Measurements from ENCODE around the gene IER5L.

Gene IER5L

GRCh38 chr9:129160712-129161533, 17.1 kb downstream of the IER5L start:
- DNase-seq (ENCODE audit: low spot score): no peak

- DNase-seq (ENCODE audit: low spot score): no peak
These were observed 21.9 kb downstream of the IER5L start for GRCh38 chr9:129156163-129156562.

DNA sequence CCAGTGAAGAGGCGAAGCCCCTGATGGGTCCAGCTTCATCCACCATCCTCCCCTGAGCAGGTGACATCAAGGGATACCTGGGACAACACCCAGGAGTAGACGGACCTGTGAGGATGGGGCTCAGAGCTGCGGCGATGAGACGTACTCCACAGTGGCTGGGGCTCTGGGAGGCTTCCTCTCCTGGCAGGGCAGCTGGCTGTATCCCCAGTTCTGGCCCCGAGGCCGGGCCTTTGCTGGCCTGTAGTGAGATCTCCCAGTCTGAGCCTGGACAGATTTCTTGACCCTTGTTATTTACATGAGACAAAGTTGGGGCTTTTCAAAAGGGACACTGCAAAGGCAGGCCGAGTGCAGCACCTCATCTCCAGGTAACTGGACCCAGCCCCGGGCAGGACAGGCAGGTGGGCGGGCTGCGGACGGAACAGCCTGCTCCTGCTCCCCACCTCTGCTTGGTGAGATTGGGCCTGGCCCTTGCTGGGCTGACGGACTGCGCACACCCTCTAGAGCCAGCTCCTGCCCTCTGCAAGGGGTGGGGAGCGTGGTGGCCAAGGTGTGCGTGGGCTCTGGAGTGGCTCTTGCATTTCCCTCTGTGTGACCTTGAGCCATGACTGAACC, 23.1 kb downstream of the IER5L start:
- no peak for DNase-seq (ENCODE audit: low spot score)

GRCh38 chr9:129151469-129151868, 26.6 kb downstream of the IER5L start:
- no peak for DNase-seq (ENCODE audit: low spot score)

DNA sequence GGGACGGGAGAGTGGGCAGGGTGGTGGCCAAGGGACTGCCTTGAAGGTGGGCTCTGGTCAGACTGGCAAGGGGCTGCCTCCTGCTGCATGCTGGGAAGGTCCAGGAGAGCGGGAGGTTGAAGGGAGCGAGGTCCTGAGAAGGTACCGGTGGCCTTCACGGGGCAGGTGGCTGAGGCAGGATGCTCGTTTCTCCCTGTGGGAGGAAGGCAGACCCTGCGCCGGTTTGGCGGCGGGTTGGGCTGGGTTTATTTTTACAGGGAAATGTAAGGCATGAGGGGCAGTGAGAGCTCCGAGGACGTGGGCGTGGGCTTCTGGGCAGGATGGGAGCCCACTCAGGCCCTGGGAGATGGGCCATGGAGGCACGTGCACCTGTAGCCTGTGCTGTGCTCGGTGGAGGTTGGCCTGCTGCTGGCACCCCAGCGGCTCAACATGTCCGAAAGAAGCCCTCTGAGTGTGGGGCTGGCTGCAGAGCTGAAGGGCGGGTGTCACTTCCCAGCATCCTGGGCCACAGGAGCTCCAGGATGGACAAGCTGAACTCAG, 27.3 kb downstream of the IER5L start:
- no peak for DNase-seq (ENCODE audit: low spot score)

DNA sequence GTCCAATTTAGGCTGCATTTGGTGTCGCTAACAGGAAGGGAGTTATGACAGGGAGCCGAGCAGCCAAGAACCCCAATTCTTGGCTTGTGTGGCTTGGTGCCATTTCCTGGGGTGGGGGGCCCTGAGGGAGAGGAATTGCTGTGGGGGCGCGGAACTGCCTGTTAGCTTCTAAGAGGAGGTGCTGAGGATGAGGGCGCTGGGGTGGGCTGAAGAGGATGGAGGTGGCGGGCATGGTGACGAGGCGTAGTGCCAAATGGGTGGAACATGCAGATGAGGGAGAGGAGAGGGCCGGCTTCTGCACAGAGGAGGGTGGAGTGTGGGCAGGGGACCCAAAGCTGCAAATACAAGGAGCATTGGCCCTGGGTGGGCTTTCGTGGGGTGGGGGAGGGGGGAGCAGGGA, 27.9 kb downstream of the IER5L start:
- no peak for DNase-seq (ENCODE audit: low spot score)

DNA sequence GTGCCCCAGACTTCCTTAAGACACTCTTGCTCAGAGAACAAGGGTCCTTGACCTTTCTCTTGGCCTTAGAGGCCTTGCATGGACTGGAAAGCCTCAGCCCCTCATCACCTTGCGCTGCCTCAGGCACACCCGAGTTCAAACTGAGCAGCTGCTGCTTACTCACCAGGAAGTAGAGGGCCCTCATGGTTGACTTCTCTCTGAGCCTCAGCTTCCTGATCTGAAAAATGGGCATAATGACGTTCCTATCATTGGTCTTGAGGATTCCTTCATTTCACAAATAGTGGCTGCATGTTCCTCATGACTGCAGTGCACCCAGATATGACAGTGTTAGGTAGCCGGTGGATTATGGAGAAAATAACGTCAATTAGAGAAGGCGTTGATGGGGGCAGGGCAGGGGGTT, 28.6 kb downstream of the IER5L start:
- DNase-seq (ENCODE audit: low spot score): no peak

- DNase-seq (ENCODE audit: low spot score): no peak
These were observed 29.4 kb downstream of the IER5L start for GRCh38 chr9:129148463-129149204.

- no peak for DNase-seq (ENCODE audit: low spot score)
These were observed 31.6 kb downstream of the IER5L start for GRCh38 chr9:129146441-129146941.

DNA sequence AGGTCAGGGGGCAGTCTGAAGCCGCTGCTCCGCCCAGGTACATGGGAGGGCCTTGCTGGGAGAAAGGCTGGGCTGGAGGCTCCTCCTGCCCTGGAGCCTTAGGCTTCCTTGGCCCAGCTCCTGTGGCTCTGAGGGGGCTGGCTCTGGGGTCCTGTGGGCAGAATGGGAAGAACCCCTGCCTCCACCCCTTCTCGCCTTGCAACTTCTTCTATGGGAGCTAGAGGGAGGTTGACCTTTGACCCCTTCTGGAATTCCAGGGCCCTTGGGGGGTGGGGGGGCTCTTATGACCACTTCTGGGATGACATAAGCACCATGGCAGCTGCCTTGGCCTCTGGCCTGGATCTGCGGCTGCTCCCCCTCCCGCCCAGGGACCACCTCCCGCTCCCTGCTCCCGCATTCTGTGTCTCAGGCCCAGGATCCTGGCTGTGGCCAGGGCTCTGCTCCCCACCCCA, 32.2 kb downstream of the IER5L start:
- peak; percentile 91 for DNase-seq (ENCODE audit: low spot score)

- no peak for DNase-seq (ENCODE audit: low spot score)
These were observed 32.7 kb downstream of the IER5L start for GRCh38 chr9:129145316-129145715.

GRCh38 chr9:129143031-129143927, 34.8 kb downstream of the IER5L start:
- peak; percentile 97 for DNase-seq (ENCODE audit: low spot score)

GRCh38 chr9:129142138-129142935, 35.7 kb downstream of the IER5L start:
- DNase-seq (ENCODE audit: low spot score): no peak

DNA sequence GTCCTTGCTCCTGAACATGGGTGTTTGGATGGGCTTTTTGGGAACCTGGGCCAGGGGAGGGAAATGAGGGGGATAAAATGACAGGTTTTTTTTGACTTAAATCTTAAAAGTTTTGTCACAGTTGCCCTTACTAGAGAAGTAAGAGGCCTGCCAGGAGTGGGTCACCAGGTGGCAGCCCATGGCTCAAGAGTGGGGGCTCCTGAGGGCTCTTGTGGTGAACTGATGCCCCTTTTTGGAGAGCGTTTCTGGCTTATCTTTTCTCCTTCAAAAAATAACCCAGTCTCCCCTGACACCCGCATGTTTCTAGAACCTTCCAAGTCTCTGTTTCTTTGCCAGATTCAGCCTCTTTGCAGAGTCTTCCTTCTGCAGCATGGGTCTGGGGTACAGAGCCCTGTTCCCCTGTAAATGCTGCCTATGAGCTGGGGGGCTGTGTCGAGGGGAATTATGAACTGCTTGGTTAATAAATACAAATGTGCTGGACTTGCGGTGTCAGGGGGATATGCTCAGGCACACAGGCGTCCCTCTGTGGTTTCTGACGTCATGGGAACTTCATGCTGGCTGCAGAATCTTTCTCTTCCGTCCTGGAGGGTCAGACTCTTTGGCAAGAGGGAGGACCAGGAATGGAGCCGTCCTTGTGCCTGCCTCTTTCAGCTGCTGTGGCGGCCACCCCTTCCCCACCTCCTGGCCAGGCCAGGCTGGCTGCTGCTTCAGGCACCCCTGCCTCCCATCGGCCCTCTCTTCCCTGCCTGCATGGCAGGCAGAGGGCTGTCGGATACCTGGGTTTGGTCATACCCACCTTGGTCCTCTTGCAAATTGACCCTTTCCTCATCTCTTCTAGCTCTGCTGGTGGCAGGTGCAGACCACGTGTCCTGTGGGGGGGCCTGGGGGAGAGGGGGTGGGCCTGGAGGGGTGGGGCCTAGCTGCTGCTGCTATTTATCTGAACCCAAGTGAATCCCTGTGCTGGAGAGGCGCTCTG, 36.7 kb downstream of the IER5L start:
- peak; percentile 89 for DNase-seq (ENCODE audit: low spot score)

DNA sequence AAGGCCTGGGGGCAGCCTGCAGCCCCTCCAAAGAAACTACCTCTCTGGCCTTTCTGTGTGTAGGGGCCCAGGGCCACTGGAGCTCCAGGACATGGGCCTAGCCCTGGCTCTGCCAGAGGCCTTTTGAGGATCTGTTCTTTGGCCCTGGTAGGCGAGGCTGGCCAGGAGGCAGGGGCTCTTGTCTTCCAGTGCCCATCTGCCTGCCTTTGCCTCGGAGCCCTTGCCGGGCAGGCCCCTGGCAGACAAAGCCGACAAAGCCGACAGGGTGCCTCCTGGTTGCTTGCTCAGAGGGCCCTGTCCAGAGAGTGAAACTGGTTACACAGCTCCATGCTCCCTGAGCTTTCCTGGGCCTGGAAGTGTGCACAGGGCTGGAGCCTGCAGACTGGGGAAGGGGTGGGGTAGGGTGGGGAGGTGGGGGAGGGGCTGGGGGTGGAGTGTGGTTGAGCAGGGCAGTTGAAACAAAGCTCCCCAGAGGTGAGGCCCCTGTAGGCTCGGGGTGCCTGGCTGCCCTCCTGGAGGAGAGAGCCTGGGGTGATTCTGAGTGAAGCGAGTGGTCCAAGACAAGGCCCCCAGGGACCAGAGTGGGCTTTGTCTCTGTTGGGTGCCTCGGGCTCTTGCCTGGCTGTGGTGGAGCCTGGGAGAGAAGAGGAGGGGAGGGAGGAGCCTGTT, 37.5 kb downstream of the IER5L start:
- DNase-seq (ENCODE audit: low spot score): no peak

- DNase-seq (ENCODE audit: low spot score): peak; percentile 96
These were observed 38.1 kb downstream of the IER5L start for GRCh38 chr9:129139993-129140396.

DNA sequence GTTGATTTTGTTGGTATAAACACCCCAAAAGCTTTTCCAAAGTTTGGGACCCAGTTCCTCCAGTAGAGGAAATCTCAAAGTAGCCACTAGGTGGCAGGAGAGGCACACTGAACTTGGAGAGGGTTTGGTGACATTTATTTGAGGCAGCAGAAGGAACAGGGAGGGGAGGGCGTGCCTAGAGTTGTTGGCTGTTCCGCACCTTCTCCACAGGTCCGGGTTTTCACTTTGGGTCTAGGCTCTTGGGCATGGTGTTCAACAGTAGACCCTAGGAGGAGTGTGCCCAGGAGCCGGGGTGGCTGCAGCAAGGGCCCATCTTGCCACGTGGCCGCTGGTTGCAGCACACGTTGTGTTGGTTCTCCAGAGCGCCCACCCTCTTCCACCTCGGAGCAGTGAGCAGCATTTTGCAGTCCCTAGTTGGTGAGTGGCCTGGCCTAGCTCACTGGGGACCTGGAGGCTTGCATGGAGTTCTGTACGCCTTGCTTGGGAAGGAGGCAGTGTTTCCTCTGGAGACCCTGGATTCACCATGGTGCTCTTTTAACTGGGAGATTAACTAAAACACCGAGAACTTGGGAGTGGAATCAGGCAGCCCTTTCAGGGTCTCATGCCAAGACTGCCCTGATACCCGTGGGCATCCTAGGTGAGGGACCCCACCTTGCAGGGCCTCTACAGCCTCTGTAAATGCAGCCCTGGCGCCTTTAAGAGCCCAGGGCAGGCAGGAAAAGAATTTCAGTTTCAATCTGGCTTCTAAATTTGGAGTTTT, 38.6 kb downstream of the IER5L start:
- peak; percentile 80 for DNase-seq (ENCODE audit: low spot score)

All from hepatic stellate cell (primary cell).